ENCODE measurements around the gene PCBD1.

GRCh38 chr10:70906031-70906783 is 17.8 kb upstream of the PCBD1 start:
- TF ChIP-seq CTCF (conservative IDR thresholded peaks at IDR 0.05) (no peak), ZFX (IDR thresholded peaks at IDR 0.05) (no peak)

Measured in C4-2B (cell line).